ENCODE data around the gene ANK2.

Gene ANK2

DNA sequence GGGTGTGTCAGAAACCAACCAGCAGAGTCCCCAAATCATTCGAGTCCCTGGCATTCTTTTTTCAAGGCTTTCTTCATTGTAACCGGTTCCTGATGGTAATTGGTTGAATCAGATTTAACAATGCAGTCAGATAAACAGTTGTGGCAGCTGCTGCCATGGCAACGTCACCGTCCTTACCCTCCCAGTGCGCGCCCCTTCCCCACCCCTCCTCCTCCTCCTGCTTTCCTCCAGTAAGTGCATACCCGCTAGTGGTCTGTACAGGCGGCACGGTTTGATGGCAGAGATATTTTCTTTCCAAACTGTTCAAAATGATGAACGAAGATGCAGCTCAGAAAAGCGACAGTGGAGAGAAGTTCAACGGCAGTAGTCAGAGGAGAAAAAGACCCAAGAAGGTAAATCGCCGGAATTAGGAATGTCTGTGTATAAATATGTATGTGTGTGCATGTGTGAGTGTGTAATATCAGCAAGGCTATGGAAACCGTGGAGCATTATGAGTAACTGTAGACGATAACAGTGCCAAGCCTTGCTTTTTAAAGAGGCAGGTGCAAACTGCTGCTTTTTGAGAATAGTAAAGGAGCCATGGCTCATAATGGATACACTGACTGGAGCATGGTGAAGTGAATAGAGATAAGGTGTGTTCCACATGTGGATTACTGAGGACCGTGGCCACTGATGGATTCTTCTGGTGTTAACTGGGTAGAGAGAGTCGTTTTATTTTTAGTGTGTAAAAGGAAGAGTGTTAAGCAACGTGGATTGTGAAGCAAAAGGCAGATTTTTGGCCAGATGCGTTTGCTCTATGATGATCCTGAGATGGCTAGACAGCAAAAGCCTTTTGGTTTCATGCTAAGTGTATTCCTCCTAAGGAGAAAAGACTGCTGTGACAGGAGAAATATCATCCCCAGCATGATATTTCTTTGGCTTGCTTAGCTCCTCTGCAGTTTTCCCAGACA is at the start of gene ANK2:
ANK2 (plus strand) TSS at position 233 of the 950 bp plus-strand sequence; CDS start at position 309, 76 bp downstream.
- DNase-seq (ENCODE audit: low read depth in 2 of 2), result no peak

GRCh38 chr4:113003841-113004240 is 45.6 kb upstream of the ANK2 start:
- DNase-seq (ENCODE audit: low read depth in 2 of 2), result no peak

DNA sequence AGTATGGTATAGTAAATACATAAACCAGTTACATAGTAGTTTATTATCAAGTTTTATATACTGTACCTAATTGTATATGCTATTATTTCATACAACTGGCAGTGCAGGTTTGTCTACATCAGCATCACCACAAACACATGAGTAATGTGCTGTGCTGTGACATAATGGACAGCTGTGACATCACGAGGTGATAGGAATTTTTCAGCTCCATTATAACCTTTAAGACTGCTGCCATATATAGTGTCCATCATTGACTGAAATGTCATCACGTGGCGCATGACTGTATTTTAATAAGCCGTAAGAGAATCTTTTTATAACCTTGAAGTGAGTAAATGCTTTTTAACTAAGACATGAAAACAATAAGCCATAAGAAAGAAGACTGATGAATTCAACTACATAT is 44.8 kb upstream of the ANK2 start:
- DNase-seq (ENCODE audit: low read depth in 2 of 2), result no peak

DNA sequence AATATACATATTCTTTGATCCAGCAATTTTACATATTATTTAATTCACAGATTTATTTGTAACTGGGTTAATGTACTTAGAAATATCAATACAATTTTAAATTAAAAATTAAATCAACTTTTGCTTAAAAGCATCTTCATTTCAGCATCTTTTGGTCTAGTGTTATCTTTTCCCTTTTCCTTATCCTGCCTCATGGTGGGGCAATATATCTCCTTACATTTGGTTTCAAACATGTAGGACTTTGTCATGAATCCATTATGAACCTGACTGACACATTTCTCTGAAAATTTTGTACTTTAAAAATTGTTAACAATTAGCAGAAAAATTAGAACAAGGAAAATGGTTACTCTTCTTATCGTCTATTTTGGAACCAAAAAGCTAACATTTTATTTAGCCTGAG is 42.8 kb upstream of the ANK2 start:
- no peak for DNase-seq (ENCODE audit: low read depth in 2 of 2)

GRCh38 chr4:113007151-113007550 is 42.3 kb upstream of the ANK2 start:
- no peak for DNase-seq (ENCODE audit: low read depth in 2 of 2)

DNA sequence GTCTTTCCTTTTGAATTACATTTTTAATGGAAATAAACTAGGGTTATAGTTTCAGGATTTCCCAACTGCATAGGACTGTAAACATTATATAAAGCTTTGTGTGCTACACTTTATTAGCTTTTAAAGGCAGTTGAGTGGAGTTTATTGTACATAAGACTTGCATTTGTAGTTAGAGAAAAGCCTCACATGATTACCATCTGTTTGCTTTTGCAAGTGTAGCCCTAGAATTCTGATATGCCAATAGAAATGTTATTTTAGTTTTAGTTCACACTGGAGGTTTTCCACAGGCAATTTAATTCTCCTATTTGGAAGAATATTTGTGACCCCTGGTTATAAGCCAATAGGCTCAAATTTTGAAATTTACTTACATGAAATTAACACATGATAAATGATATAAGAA is 41.3 kb upstream of the ANK2 start:
- no peak for DNase-seq (ENCODE audit: low read depth in 2 of 2)

DNA sequence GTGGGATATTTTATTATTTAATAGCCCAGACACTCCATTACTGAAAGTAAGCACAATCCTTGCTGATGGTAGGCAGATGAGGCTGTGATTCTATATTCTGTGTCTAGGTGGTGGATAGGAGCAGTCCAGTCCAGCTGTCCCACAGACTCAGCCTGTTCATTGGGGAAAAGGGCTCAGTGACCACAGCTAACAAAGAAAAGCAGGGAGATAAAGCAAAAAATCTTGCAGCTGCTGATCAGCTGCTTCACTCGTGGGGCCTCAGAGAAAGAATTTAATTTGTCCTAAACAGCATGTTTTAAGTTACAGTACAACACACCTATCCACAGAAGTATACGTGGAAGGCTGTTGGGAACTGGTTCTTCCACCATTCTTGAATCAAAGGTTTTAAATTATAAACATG is 40.7 kb upstream of the ANK2 start:
- DNase-seq (ENCODE audit: low read depth in 2 of 2), result no peak

- DNase-seq (ENCODE audit: low read depth in 2 of 2), result no peak
These were observed 40.0 kb upstream of the ANK2 start for GRCh38 chr4:113009461-113009860.

DNA sequence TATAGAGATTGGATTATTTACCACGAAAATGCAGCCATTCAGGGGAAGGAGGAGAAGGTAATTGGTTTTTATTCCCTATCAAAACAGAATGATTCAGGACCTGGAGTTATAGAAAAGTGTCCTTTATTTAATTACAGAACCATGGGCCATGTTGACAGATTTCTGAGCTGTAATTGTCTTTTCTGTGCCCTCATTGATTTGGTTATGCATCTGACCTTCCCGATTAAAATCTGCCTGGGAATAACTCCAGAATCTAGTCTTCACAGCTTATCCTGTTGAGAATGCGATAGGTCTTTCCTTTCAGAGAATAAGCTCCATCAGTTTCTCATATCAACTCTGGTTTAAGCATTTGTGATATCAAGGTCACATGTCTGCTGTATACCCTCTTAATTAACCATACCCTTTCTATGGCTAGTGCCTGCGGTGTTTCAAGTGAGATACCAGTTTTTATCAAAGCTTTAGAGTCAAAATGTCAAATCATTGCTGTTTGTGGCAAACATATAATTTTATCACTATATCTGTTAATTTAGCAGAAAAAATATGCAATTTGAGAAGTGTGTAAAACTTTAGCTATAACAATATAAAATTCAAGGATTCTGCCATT is 37.2 kb upstream of the ANK2 start:
- no peak for DNase-seq (ENCODE audit: low read depth in 2 of 2)

DNA sequence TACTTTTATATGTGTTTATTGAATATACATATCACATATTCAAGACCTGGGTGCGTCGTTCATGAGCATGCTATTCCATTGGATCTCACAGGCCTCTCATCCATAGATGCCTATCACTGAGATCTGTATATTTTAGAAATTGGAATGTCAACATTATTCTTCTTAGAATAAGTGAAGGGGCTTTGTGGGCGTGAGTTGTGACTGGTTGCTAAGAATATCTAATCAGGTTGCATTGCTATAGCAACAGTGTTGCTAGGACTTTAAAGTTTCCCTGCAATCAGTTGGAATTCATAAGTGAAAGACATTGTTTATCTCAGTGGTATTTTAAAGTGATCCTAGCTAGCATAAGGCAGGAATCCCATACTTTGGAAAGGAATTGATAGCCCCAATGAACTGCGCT is 36.7 kb upstream of the ANK2 start:
- no peak for DNase-seq (ENCODE audit: low read depth in 2 of 2)

DNA sequence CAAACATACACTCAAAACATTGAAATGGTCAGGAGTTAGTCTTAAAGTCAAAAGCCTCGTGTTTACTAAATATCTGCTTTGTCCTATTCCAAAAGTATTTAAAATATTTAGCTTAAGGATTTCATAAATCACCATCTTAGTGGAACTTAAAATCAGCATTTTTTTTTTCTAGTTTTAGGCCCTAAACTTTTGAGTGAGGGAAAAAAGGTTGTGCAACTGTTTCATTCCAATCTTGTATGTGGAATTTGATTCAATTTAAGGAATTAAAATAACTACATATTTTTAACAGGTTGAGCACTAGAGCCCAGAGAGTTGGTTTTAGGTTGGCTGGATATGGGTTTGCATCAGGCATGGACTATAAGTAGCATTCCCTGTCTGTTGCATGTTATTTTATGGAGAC is 35.7 kb upstream of the ANK2 start:
- no peak for DNase-seq (ENCODE audit: low read depth in 2 of 2)

- no peak for DNase-seq (ENCODE audit: low read depth in 2 of 2)
These were observed 33.1 kb upstream of the ANK2 start for GRCh38 chr4:113016377-113016776.

DNA sequence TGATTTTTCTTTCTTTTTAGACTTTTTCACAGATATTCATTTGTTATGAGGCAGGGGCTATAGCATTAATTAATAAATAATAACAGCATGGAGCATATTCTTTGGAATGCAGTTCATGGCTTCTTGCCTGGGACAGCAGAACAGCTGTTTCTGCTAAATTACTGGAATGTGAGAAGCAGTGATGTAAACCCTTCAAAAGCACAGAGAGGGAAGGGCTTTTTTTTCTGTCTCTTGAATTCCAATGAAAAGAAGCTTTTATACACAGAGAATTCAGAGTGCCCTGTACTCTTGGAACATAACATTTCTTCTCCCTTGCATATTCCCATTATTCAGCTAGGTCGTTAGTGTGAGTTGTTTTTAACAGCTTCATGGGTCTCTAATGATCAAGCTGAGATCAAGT is 28.5 kb upstream of the ANK2 start:
- no peak for DNase-seq (ENCODE audit: low read depth in 2 of 2)

GRCh38 chr4:113024388-113024787 is 25.1 kb upstream of the ANK2 start:
- DNase-seq (ENCODE audit: low read depth in 2 of 2), result no peak

DNA sequence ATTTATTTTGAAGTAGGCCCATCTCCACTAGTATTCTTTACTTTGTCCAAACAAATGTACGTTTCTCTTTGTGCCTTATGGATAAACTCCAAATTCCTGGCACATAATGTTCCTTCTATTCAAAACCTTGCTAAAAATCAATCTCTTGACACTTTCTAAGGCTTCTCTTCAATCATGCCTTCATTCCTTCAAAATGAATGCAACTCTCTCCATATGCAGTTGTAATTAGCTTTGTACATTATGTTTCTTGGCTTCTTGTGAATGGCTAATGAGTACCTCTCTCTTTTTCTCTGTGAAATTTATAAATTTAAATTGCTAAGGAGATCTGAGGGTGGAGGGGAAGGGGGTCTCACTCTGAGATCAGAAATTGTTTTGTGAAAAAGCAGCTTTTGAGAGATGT is 24.0 kb upstream of the ANK2 start:
- DNase-seq (ENCODE audit: low read depth in 2 of 2), result no peak

DNA sequence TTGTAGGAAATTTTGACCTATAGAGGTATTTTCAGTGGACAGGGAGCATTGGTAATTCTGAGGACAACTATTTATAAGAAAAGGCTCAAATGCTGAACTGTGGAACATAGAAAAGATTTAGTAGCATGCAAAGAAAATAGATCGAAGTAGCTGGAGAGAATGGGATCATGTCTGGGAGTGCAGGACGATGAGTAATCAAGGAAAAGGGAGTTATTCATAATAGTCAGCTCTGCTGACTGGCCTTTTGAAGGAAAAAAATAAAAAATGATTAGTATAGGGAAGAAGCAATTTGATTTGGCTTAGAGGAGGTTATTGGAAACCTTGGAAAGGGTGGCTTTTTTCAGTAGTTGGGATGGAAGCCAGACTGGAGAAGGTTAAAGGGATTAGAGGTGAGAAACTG is 22.9 kb upstream of the ANK2 start:
- DNase-seq (ENCODE audit: low read depth in 2 of 2), result no peak

GRCh38 chr4:113028074-113028473 is 21.4 kb upstream of the ANK2 start:
- DNase-seq (ENCODE audit: low read depth in 2 of 2), result no peak

- no peak for DNase-seq (ENCODE audit: low read depth in 2 of 2)
These were observed 18.2 kb upstream of the ANK2 start for GRCh38 chr4:113031212-113031611.

DNA sequence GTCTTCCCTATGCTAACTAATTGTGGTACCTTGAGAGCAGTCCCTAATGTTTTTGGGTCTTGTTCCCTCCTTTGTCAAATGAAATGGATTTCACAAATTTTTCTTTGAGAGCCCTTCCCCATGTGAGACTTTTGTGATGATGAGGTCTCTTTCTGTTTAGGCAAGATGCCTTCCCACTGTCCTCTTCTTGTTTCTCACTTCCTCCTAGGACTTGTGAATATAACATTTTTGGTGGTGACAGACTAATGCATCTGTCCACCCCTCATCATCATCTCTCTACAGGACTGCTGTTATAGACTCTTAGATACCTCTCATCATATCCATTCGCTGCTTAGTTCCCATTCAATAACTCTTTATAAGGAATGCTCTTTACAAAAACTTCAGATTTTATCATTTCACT is 8.7 kb upstream of the ANK2 start:
- DNase-seq (ENCODE audit: low read depth in 2 of 2), result no peak

DNA sequence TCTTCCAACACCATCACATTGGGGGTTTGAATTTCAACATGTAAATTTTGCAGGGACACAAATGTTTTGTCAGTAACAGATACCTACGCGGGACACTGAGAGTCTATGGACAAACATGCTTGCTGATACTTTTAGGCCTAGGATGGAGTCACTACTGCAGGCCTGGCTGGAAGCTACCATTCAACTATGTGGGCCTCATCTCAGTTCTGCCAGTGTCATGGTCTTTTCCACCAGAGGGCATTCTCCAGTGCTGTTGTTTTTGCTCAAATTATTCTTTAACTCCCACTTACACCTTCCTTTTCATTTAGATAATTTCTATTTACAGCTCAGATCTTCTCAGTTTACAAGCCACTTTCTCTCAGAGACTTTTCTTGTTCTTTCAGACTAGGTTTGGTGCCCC is 7.0 kb upstream of the ANK2 start:
- DNase-seq (ENCODE audit: low read depth in 2 of 2), result no peak

GRCh38 chr4:113043591-113043990 is 5.9 kb upstream of the ANK2 start:
- DNase-seq (ENCODE audit: low read depth in 2 of 2), result no peak

DNA sequence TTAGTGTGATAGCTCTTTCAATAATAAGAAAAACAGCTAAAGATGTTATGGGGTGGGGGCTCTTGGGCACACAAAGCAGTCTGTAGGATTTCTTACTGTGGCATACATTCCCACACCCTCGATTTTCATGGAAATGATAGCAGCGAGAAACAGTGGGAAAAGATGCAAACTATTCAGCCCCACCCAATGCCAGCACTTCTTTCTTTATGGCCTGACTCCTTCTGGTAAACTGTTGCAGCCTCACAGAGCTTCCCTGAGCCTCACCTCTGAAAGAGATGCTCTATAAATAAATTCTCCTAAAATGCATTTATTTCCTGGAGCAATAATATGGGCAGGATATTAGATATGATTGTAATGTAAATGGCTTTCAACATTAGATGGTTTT is 910 bp downstream of the ANK2 start:
- no peak for DNase-seq (ENCODE audit: low read depth in 2 of 2)

- no peak for DNase-seq (ENCODE audit: low read depth in 2 of 2)
These were observed 1.4 kb downstream of the ANK2 start for GRCh38 chr4:113050837-113051236.

Measured in stimulated activated CD8-positive, alpha-beta memory T cell treated with anti-CD3 and anti-CD28 coated beads, Interleukin-2, amount 100 ng/mL, for 48 hours (primary cell).